A673 (cell line): ENCODE results near the gene CDH12. TPM values are rescaled to one million over a fixed set of nuclear protein-coding genes. Genes with fewer than 3 reads are reported as not detected.

Experiments used
- BruUV-seq: library from RNA; stranded (reverse); fragments of 400-500 nt; replicated peaks from 2 replicates; lab custom pipeline; 2021; lab: Mats Ljungman, UMichigan
- CTCF ChIA-PET: fragments of 300-600 bp; sonication (Branson Sonifier 250); formaldehyde crosslinking; loops from one replicate; lab custom pipeline; 2022; ENCODE audit warnings: antibody characterized with exemption; lab: Charles Lee
- POLR2A ChIA-PET: fragments of 300-600 bp; sonication (Branson Sonifier 250); formaldehyde crosslinking; loops from one replicate; lab custom pipeline; 2022; ENCODE audit warnings: antibody characterized with exemption; ENCODE audit not compliant: low non-redundant PET; lab: Charles Lee
- DNase-seq: peaks from one replicate; pipeline ENCODE4 v3.0.0-alpha.2; 2015; ENCODE audit warnings: low spot score
- H3K27ac ChIP-seq: fragments of 200-600 bp; sonication (generic); 2 replicates; pipeline ENCODE4 v1.5.1; 2016; ENCODE audit warnings: mixed run types, low read depth, mild to moderate bottlenecking, mixed read lengths, antibody characterized with exemption, low read length; ENCODE audit not compliant: poor library complexity, severe bottlenecking
- H3K27me3 ChIP-seq: fragments of 200-600 bp; sonication (generic); replicated peaks from 2 replicates; pipeline ENCODE4 v1.6.1; 2017; ENCODE audit warnings: mixed run types, low read depth, mild to moderate bottlenecking, mixed read lengths, antibody characterized with exemption, low read length; ENCODE audit not compliant: insufficient read depth, poor library complexity
- H3K36me3 ChIP-seq: fragments of 200-600 bp; sonication (generic); 2 replicates; pipeline ENCODE4 v1.6.1; 2016; ENCODE audit warnings: mixed run types, mild to moderate bottlenecking, mixed read lengths, antibody characterized with exemption, low read length; ENCODE audit not compliant: insufficient read depth, poor library complexity, severe bottlenecking
- H3K4me1 ChIP-seq: fragments of 200-600 bp; sonication (generic); 2 replicates; pipeline ENCODE4 v1.6.1; 2017; ENCODE audit warnings: mixed run types, mild to moderate bottlenecking, mixed read lengths, antibody characterized with exemption, low read length; ENCODE audit not compliant: insufficient read depth, poor library complexity, severe bottlenecking
- H3K4me3 ChIP-seq: fragments of 200-600 bp; sonication (generic); 2 replicates; pipeline ENCODE4 v1.5.1; 2016; ENCODE audit warnings: low read depth, mixed run types, mild to moderate bottlenecking, mixed read lengths, low read length; ENCODE audit not compliant: poor library complexity, severe bottlenecking
- H3K9me3 ChIP-seq: fragments of 200-600 bp; sonication (generic); 2 replicates; pipeline ENCODE4 v1.6.1; 2016; ENCODE audit warnings: mixed run types, low read depth, mild to moderate bottlenecking, mixed read lengths, antibody characterized with exemption, low read length; ENCODE audit not compliant: poor library complexity, severe bottlenecking
- CTCF ChIP-seq: fragments of 300-800, 200-600 bp; sonication (generic); conservative IDR thresholded peaks from 2 replicates; pipeline ENCODE4 v1.5.1; 2017; ENCODE audit warnings: low read depth, mild to moderate bottlenecking, antibody characterized with exemption, low read length, moderate library complexity, mixed read lengths
- EZH2 ChIP-seq: fragments of 200-600 bp; sonication (generic); IDR thresholded peaks from 2 replicates; pipeline ENCODE4 v1.6.1; 2017; ENCODE audit warnings: borderline replicate concordance, low read depth, mild to moderate bottlenecking, mixed read lengths, antibody characterized with exemption, low read length; ENCODE audit not compliant: poor library complexity, severe bottlenecking
- intact Hi-C: fragments of 100-400 bp; cut with micrococcal nuclease; formaldehyde crosslinking; loops from one replicate; pipeline ENCODE4 v1.10.0; 2022; ENCODE audit not compliant: unreplicated experiment
- total RNA-seq: library from RNA; stranded (reverse); gene quantifications from 2 replicates; pipeline ENCODE4 v1.2.3, GENCODE V29; 2021

Gene CDH12
- total RNA-seq, 1 experiment from 2014 or later = 39.5 TPM

GRCh38 chr5:22076586-22076985, 776.6 kb downstream of the CDH12 start:
- Histone ChIP-seq H3K27me3 (no peaks in the 10 kb centered on the region), H3K36me3 (peaks cover 14% of the 10 kb centered on the region), H3K4me1 (no peaks in the 10 kb centered on the region), H3K27ac (no peak overlapping the region), H3K9me3 (no peaks in the 10 kb centered on the region), H3K4me3 (no peak overlapping the region)
- no TSS peak for BruUV-seq
- ChIA-PET POLR2A (no interaction called here), CTCF (no interaction called here)
- intact Hi-C loops = no loop called here
- DNase-seq = no peak
- no peak for TF ChIP-seq EZH2
- TF ChIP-seq CTCF = no peak

GRCh38 chr5:22070186-22070728, 782.9 kb downstream of the CDH12 start:
- Histone ChIP-seq H3K27me3 (no peaks in the 10 kb centered on the region), H3K4me1 (no peaks in the 10 kb centered on the region), H3K27ac (no peak overlapping the region), H3K4me3 (no peak overlapping the region), H3K36me3 (no peaks in the 10 kb centered on the region), H3K9me3 (no peaks in the 10 kb centered on the region)
- ChIA-PET POLR2A (no interaction called here), CTCF (no interaction called here)
- TF ChIP-seq EZH2 (no peak), CTCF (no peak)
- no TSS peak for BruUV-seq
- no peak for DNase-seq
- intact Hi-C loops = no loop called here

- no peak for TF ChIP-seq CTCF
- TF ChIP-seq EZH2 = no peak
- CTCF ChIA-PET = no interaction called here
- intact Hi-C loops = no loop called here
Observed at GRCh38 chr5:22063717-22064116, 789.4 kb downstream of the CDH12 start.

More at GRCh38 chr5:22063717-22064116, 789.4 kb downstream of the CDH12 start:
- Histone ChIP-seq H3K9me3 (no peaks in the 10 kb centered on the region), H3K4me1 (no peaks in the 10 kb centered on the region), H3K27ac (no peak overlapping the region), H3K27me3 (no peaks in the 10 kb centered on the region), H3K4me3 (no peak overlapping the region), H3K36me3 (no peaks in the 10 kb centered on the region)
- DNase-seq = no peak
- no TSS peak for BruUV-seq
- POLR2A ChIA-PET = no interaction called here
